Measurements from ENCODE around the gene XRCC6.
"Not testable (repeated sequence)": the region's sequence is repeated elsewhere in the genome, so short reads cannot be mapped to it uniquely, and the experiment has no call there.

Gene XRCC6

DNA sequence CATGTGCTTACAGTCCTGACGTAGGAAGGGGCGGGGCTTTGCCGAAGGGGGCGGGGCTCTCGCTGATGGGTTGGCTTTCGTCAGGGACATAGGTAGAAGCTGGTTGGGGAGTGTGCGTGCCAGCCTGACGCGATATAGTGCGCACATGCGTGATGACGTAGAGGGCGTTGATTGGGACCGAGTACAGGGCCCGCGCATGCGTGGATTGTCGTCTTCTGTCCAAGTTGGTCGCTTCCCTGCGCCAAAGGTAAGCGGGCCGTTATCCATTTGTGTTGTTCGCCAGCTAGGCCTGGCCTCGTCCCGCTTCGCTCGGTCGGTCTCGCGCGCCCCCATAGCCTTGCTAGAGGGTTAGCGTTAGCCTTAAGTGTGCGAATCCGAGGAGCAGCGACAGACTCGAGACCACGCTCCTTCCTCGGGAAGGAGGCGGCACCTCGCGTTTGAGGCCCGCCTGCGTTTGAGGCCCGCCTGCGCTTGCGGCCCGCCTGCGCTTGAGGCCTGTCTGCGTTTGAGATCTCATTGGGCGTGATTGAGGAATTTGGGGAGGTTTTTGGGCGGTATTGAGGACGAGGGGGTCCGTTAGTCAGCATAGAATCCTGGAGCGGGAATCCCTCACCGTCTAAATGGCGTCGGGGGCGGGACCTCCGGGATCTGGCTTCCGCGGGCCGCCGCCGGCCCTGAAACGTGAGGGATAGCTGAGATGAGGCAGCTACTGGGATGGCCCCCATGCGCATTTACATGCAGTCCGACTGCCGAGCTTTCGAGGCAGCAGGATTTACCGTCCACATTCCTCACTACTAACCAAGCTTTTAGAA lies at the start of gene XRCC6:
Gene XRCC6, plus strand, starts transcription at position 197 of the 812 bp plus-strand sequence. CDS start 710 bp downstream, outside the sequence.
- Histone ChIP-seq H3K36me3 (ENCODE audit: insufficient read depth, low read length) (no peaks in the 10 kb centered on the region), H3K4me1 (ENCODE audit: control insufficient read depth, insufficient read depth, low read length, unreplicated experiment) (peaks cover 16% of the 10 kb centered on the region), H3K27ac (ENCODE audit: low read depth, low read length) (peak within 1 kb of the TSS; percentile 97), H2AFZ (ENCODE audit: low read length, unreplicated experiment) (peak within 1 kb of the TSS; percentile 70), H3K27me3 (ENCODE audit: insufficient read depth, low read length) (no peaks in the 10 kb centered on the region), H3K79me2 (ENCODE audit: control insufficient read depth, insufficient read depth, low read length, unreplicated experiment) (peaks cover 68% of the 10 kb centered on the region), H3K4me3 (ENCODE audit: low read depth, low read length) (peak within 1 kb of the TSS; percentile 94)

DNA sequence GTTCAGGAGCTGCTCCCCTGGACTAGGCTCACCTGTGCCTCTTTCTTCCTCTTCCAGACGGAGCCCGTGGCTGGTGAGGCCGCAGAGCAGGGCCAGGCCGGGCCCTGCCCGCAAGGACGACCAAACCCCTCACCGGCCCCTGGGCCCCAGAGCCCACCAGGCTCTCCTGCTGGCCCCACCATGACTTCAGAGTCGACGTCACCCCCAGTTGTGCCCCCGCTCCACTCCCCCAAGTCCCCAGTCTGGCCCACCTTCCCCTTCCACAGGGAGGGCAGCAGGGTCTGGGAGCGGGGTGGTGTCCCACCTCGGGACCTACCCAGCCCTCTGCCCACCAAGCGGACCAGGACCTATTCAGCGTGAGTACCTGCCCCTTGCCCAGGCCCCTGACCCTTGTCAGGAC lies 49.3 kb upstream of the XRCC6 start:
- Histone ChIP-seq H3K4me3 (ENCODE audit: low read depth, low read length) (no peak overlapping the region), H3K27me3 (ENCODE audit: insufficient read depth, low read length) (no peaks in the 10 kb centered on the region), H3K4me1 (ENCODE audit: control insufficient read depth, insufficient read depth, low read length, unreplicated experiment) (no peaks in the 10 kb centered on the region), H3K27ac (ENCODE audit: low read depth, low read length) (no peak overlapping the region), H3K36me3 (ENCODE audit: insufficient read depth, low read length) (no peaks in the 10 kb centered on the region), H2AFZ (ENCODE audit: low read length, unreplicated experiment) (no peak overlapping the region), H3K79me2 (ENCODE audit: control insufficient read depth, insufficient read depth, low read length, unreplicated experiment) (no peaks in the 10 kb centered on the region)

DNA sequence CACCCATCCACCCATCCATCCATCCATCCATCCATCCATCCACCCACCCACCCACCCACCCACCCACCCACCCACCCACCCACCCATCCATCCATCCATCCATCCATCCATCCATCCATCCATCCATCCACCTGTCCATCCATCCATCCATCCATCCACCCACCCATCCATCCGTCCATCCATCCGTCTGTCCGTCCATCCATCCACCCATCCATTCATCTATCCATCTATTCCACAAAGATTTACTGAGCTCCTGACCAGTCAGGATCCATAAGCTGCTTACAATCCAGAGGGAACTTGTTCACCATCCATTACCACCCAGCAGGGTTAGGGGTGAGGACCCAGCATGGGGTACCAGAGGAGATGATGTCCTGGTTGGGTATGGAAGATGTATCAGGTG lies 48.8 kb upstream of the XRCC6 start:
- H3K4me1 ChIP-seq (ENCODE audit: control insufficient read depth, insufficient read depth, low read length, unreplicated experiment); H3K4me3 ChIP-seq (ENCODE audit: low read depth, low read length); H3K36me3 ChIP-seq (ENCODE audit: insufficient read depth, low read length); H3K79me2 ChIP-seq (ENCODE audit: control insufficient read depth, insufficient read depth, low read length, unreplicated experiment); H3K27ac ChIP-seq (ENCODE audit: low read depth, low read length); H2AFZ ChIP-seq (ENCODE audit: low read length, unreplicated experiment); H3K27me3 ChIP-seq (ENCODE audit: insufficient read depth, low read length): not testable (repeated sequence)

DNA sequence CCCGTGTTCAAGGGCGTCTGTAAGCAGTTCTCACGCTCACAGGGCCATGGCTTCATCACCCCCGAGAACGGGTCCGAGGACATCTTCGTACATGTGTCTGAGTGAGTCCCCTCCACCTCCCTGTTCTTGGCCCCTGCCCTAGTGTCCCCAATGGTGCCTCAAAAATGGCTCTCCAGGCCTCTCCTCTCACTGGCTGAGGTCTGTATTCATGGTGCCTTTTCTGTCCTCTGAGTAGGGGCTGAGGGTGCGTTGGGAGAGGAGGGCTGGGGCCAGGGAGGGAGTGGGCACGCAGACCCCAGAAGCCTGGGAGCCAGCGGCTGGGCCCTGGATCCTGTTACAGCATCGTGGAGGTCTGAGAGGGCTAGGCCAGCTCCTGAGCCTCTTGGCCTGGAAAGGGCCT lies 47.4 kb upstream of the XRCC6 start:
- H3K4me3 ChIP-seq (ENCODE audit: low read depth, low read length) = no peak overlapping the region
- no peaks in the 10 kb centered on the region for H3K36me3 ChIP-seq (ENCODE audit: insufficient read depth, low read length)
- H3K27me3 ChIP-seq (ENCODE audit: insufficient read depth, low read length) = no peaks in the 10 kb centered on the region
- no peaks in the 10 kb centered on the region for H3K79me2 ChIP-seq (ENCODE audit: control insufficient read depth, insufficient read depth, low read length, unreplicated experiment)
- no peak overlapping the region for H3K27ac ChIP-seq (ENCODE audit: low read depth, low read length)
- H3K4me1 ChIP-seq (ENCODE audit: control insufficient read depth, insufficient read depth, low read length, unreplicated experiment) = no peaks in the 10 kb centered on the region
- no peak overlapping the region for H2AFZ ChIP-seq (ENCODE audit: low read length, unreplicated experiment)

DNA sequence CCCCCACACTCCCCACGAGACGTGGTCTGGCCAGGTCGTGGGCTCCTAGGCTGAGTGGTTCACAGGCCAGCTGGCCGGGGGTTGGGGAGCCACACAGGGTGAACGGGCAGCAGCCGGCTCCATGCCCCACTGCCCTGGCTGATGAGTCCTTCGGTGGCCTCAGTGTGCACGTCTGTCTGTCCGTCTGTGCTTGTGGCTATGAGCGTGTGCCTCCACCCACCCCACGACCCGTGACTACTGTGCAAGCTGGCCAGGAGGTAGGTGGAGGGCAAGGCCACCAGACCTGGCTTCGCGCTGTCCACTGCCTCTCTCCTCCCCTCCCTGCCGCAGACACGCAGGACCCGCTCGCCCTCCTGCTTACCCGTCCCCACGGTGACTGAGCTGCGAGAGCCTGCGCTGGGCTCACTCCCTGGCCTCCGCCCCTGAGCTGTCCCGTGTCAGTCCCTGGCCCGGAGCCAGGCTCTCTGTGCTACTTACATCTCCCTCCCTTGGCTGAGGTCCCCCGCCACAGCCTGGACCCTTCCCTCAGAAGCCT lies 46.2 kb upstream of the XRCC6 start:
- Histone ChIP-seq H3K4me3 (ENCODE audit: low read depth, low read length) (no peak overlapping the region), H3K4me1 (ENCODE audit: control insufficient read depth, insufficient read depth, low read length, unreplicated experiment) (no peaks in the 10 kb centered on the region), H3K27me3 (ENCODE audit: insufficient read depth, low read length) (no peaks in the 10 kb centered on the region), H3K27ac (ENCODE audit: low read depth, low read length) (no peak overlapping the region), H2AFZ (ENCODE audit: low read length, unreplicated experiment) (no peak overlapping the region), H3K36me3 (ENCODE audit: insufficient read depth, low read length) (no peaks in the 10 kb centered on the region), H3K79me2 (ENCODE audit: control insufficient read depth, insufficient read depth, low read length, unreplicated experiment) (no peaks in the 10 kb centered on the region)

DNA sequence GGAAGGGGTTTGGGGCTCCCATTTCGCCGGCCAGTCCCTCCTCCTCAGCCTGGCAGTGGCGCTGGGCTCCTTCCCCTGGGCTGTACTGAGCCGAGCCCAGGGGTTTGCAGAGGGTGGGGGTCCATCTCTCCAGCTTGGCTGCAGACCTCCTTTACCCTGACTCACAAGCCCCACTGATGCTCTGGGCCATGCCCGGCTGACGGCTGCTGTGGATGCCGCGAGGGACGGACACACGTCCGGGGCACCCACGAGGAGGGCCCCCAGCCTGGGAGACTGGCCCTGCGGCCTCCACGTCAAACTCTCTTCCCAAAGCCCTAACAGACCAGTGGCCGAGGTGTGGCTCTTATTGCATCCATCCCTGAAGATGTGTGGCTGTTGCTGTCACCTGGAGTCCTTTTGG lies 45.6 kb upstream of the XRCC6 start:
- Histone ChIP-seq H3K27me3 (ENCODE audit: insufficient read depth, low read length) (no peaks in the 10 kb centered on the region), H3K27ac (ENCODE audit: low read depth, low read length) (no peak overlapping the region), H3K4me1 (ENCODE audit: control insufficient read depth, insufficient read depth, low read length, unreplicated experiment) (no peaks in the 10 kb centered on the region), H3K79me2 (ENCODE audit: control insufficient read depth, insufficient read depth, low read length, unreplicated experiment) (no peaks in the 10 kb centered on the region), H2AFZ (ENCODE audit: low read length, unreplicated experiment) (no peak overlapping the region), H3K4me3 (ENCODE audit: low read depth, low read length) (no peak overlapping the region), H3K36me3 (ENCODE audit: insufficient read depth, low read length) (no peaks in the 10 kb centered on the region)

DNA sequence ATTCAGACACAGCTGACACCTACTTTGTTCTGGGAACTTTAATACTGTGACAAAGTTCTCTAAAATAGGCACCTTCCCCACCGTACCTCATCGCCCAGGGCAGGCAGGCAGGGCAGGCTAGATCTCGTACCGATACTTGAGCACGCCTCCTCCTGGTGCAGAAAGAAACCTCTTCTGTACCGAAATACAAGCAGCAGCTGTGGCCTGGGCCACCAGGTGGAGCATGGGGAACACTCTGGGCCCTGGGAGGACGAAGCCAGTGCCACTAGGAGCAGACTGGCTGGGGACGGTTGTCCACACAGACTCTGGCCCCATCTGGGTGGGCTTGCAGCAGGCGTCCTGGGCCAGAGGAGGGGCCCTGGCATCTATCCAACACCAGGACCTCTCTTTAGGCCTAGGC lies 44.2 kb upstream of the XRCC6 start:
- H3K4me1 ChIP-seq (ENCODE audit: control insufficient read depth, insufficient read depth, low read length, unreplicated experiment) = no peaks in the 10 kb centered on the region
- H2AFZ ChIP-seq (ENCODE audit: low read length, unreplicated experiment) = no peak overlapping the region
- no peak overlapping the region for H3K27ac ChIP-seq (ENCODE audit: low read depth, low read length)
- no peaks in the 10 kb centered on the region for H3K36me3 ChIP-seq (ENCODE audit: insufficient read depth, low read length)
- no peaks in the 10 kb centered on the region for H3K79me2 ChIP-seq (ENCODE audit: control insufficient read depth, insufficient read depth, low read length, unreplicated experiment)
- H3K27me3 ChIP-seq (ENCODE audit: insufficient read depth, low read length) = no peaks in the 10 kb centered on the region
- no peak overlapping the region for H3K4me3 ChIP-seq (ENCODE audit: low read depth, low read length)

DNA sequence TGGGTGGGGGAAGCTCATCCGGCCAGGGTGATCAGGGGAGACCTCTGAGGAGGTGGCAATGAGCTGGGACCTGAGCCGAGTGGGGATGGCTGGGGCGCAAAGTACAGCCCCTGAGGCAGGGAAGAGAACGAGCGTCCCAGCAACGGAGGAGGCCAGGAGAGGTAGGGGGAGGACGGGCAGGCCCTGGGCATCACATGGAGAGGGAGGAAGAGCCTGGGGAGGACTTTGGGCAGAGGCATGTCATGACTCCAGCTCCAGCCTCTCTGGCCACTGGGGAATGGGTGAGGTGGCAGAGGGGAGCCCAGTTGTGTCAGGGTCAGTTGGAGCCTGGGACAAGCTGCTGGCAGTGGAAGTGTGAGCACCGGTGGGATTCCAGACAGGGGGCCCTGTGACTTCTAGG lies 43.0 kb upstream of the XRCC6 start:
- H3K27me3 ChIP-seq (ENCODE audit: insufficient read depth, low read length) = no peaks in the 10 kb centered on the region
- no peak overlapping the region for H3K27ac ChIP-seq (ENCODE audit: low read depth, low read length)
- no peaks in the 10 kb centered on the region for H3K36me3 ChIP-seq (ENCODE audit: insufficient read depth, low read length)
- H3K4me3 ChIP-seq (ENCODE audit: low read depth, low read length) = no peak overlapping the region
- no peak overlapping the region for H2AFZ ChIP-seq (ENCODE audit: low read length, unreplicated experiment)
- no peaks in the 10 kb centered on the region for H3K79me2 ChIP-seq (ENCODE audit: control insufficient read depth, insufficient read depth, low read length, unreplicated experiment)
- H3K4me1 ChIP-seq (ENCODE audit: control insufficient read depth, insufficient read depth, low read length, unreplicated experiment) = no peaks in the 10 kb centered on the region

DNA sequence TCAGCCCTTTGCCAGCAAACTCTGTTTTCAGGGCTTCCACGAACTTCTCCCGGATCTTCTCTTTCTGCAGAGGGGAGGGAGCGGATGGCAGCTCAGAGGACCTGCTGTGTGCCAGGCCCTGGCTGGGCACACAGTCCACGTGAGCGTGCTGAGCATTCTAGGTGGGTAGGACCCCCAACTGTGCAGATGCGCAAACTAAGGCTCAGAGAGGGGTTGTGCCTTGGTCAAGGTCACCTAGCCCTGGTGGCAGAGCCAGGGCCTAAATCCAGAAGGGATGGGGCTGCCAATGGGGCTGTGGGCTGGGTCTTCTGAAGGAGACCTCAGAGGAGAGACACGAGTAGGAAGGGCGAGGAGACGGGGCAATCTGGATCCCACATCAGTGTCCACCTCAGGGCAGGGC lies 42.3 kb upstream of the XRCC6 start:
- H3K4me1 ChIP-seq (ENCODE audit: control insufficient read depth, insufficient read depth, low read length, unreplicated experiment) = no peaks in the 10 kb centered on the region
- H3K27ac ChIP-seq (ENCODE audit: low read depth, low read length) = no peak overlapping the region
- H3K27me3 ChIP-seq (ENCODE audit: insufficient read depth, low read length) = no peaks in the 10 kb centered on the region
- no peaks in the 10 kb centered on the region for H3K36me3 ChIP-seq (ENCODE audit: insufficient read depth, low read length)
- no peak overlapping the region for H2AFZ ChIP-seq (ENCODE audit: low read length, unreplicated experiment)
- H3K79me2 ChIP-seq (ENCODE audit: control insufficient read depth, insufficient read depth, low read length, unreplicated experiment) = no peaks in the 10 kb centered on the region
- no peak overlapping the region for H3K4me3 ChIP-seq (ENCODE audit: low read depth, low read length)

DNA sequence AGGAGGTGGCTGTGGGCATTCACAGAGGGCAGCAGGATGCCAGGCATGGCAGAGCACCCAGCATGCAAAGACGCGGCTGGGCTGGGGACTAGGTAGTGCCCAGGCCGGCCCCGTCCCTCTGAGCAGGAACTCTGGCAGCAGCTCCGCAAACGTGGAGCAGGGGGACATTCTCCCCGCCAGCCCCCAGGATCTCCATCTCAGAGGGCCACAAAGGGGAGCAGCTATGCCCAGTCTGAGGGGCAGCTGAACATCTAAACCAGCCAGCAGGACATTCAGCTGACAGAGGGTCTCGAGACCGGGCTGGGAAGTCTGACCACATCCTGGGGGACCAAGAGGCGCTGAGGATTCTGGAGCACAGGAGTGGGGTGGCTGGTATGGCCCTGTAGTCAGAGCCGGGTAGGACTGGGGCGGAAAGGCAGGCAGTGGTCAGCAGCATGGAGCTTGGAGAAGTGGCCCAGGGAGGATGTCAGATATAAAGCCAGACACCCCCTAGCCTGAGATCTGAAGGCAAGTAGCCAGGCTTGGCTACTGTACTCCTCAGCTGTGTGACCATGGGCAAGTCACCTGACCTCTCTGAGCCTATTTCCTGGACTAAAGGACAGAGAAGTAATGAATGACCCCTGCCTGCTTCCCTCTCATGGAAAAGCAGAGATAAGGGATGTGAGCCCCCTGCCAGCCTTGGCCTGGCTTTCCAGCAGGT lies 41.6 kb upstream of the XRCC6 start:
- no peak overlapping the region for H3K4me3 ChIP-seq (ENCODE audit: low read depth, low read length)
- H2AFZ ChIP-seq (ENCODE audit: low read length, unreplicated experiment) = no peak overlapping the region
- no peaks in the 10 kb centered on the region for H3K4me1 ChIP-seq (ENCODE audit: control insufficient read depth, insufficient read depth, low read length, unreplicated experiment)
- no peaks in the 10 kb centered on the region for H3K36me3 ChIP-seq (ENCODE audit: insufficient read depth, low read length)
- no peak overlapping the region for H3K27ac ChIP-seq (ENCODE audit: low read depth, low read length)
- H3K79me2 ChIP-seq (ENCODE audit: control insufficient read depth, insufficient read depth, low read length, unreplicated experiment) = no peaks in the 10 kb centered on the region
- H3K27me3 ChIP-seq (ENCODE audit: insufficient read depth, low read length) = no peaks in the 10 kb centered on the region

DNA sequence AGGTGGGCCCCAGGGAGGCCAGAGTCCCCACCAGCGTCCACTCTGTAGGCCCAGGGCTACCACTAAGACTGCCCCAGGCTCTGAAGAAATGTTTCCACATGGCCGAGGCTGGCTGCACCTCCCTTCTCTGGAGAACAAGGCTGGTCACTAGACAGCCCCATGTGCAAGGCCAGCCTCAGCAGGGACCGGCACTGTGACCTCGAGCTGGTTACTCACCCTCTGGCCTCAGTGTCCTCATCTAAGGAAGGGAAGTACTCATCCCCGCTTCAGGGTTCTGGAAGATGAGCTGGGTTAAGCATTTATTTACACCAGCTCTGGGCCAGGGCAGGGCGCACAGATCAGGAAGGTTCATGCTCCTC lies 41.1 kb upstream of the XRCC6 start:
- H3K79me2 ChIP-seq (ENCODE audit: control insufficient read depth, insufficient read depth, low read length, unreplicated experiment) = no peaks in the 10 kb centered on the region
- no peak overlapping the region for H2AFZ ChIP-seq (ENCODE audit: low read length, unreplicated experiment)
- no peak overlapping the region for H3K4me3 ChIP-seq (ENCODE audit: low read depth, low read length)
- H3K27ac ChIP-seq (ENCODE audit: low read depth, low read length) = no peak overlapping the region
- H3K36me3 ChIP-seq (ENCODE audit: insufficient read depth, low read length) = no peaks in the 10 kb centered on the region
- H3K27me3 ChIP-seq (ENCODE audit: insufficient read depth, low read length) = no peaks in the 10 kb centered on the region
- no peaks in the 10 kb centered on the region for H3K4me1 ChIP-seq (ENCODE audit: control insufficient read depth, insufficient read depth, low read length, unreplicated experiment)
